MCF 10A (cell line): Measurements from ENCODE around the gene ZMIZ1. TPM values are rescaled to one million over a fixed set of nuclear protein-coding genes. Genes with fewer than 3 reads are reported as not detected.

Source experiments
- BruUV-seq: library from RNA; stranded (reverse); fragments of 400-500 nt; replicated peaks from 2 replicates; lab custom pipeline; 2021; lab: Mats Ljungman, UMichigan
- CTCF ChIA-PET: fragments of 300-600 bp; sonication (Branson Sonifier 250); formaldehyde crosslinking; extraction: SDS; loops from one replicate; lab custom pipeline; 2021; ENCODE audit warnings: antibody characterized with exemption, inconsistent platforms; lab: Yijun Ruan, JAX
- POLR2A ChIA-PET: fragments of 300-600, 350-650 bp; sonication (Branson Sonifier 250); formaldehyde crosslinking; extraction: SDS; loops from one replicate; lab custom pipeline; 2020; ENCODE audit warnings: antibody characterized with exemption, inconsistent platforms; lab: Yijun Ruan, JAX
- DNase-seq: peaks from one replicate; pipeline ENCODE4 v3.0.0-alpha.2; 2018; ENCODE audit not compliant: unreplicated experiment
- H3K27ac Mint-ChIP-seq: one replicate; pipeline ENCODE4 v1.8.0; 2022; ENCODE audit warnings: mild to moderate bottlenecking, low read depth, mixed read lengths; ENCODE audit not compliant: unreplicated experiment
- H3K27me3 Mint-ChIP-seq: one replicate; pipeline ENCODE4 v1.8.0; 2022; ENCODE audit warnings: mixed read lengths; ENCODE audit not compliant: insufficient read depth, unreplicated experiment
- H3K36me3 Mint-ChIP-seq: one replicate; pipeline ENCODE4 v1.8.0; 2022; ENCODE audit warnings: mild to moderate bottlenecking, moderate library complexity, mixed read lengths; ENCODE audit not compliant: insufficient read depth, unreplicated experiment
- H3K4me1 Mint-ChIP-seq: one replicate; pipeline ENCODE4 v1.8.0; 2022; ENCODE audit warnings: mixed read lengths; ENCODE audit not compliant: insufficient read depth, unreplicated experiment
- H3K4me3 Mint-ChIP-seq: one replicate; pipeline ENCODE4 v1.8.0; 2022; ENCODE audit warnings: mild to moderate bottlenecking, moderate library complexity, mixed read lengths; ENCODE audit not compliant: unreplicated experiment
- H3K9me3 Mint-ChIP-seq: one replicate; pipeline ENCODE4 v1.8.0; 2022; ENCODE audit warnings: mixed read lengths; ENCODE audit not compliant: unreplicated experiment
- CTCF ChIP-seq: fragments of 200-600 bp; IDR thresholded peaks from one replicate; pipeline ENCODE4 v1.8.0; 2022; ENCODE audit warnings: antibody characterized with exemption, mild to moderate bottlenecking; ENCODE audit not compliant: unreplicated experiment
- intact Hi-C: fragments of 100-400 bp; cut with micrococcal nuclease; formaldehyde crosslinking; loops from 2 replicates; pipeline ENCODE4 v1.14.1; 2022
- total RNA-seq: library from RNA; stranded (reverse); gene quantifications from 2 replicates; pipeline ENCODE4 v1.2.3, GENCODE V29; 2022

Gene ZMIZ1
- total RNA-seq, 1 experiment from 2014 or later: 15.5 TPM

GRCh38 chr10:79226391-79227245, 157.9 kb downstream of the ZMIZ1 start:
- DNase-seq: no peak
- peaks cover 11% of the 10 kb centered on the region for H3K36me3 Mint-ChIP-seq

GRCh38 chr10:79229071-79229541, 160.3 kb downstream of the ZMIZ1 start:
- ChIA-PET POLR2A (interaction anchor here (2.0 kb wide), 1 partner anchor 10 kb away, joined by 6 read pairs; no protein-coding TSS in a partner anchor), CTCF (interaction anchor here (0.6 kb wide), 1 partner anchor 144 kb away, joined by 3 read pairs; no protein-coding TSS in a partner anchor)
- peak overlapping the region; percentile 57 for H3K27ac Mint-ChIP-seq
- H3K4me3 Mint-ChIP-seq: no peak overlapping the region
- peaks cover 10% of the 10 kb centered on the region for H3K4me1 Mint-ChIP-seq
- no peaks in the 10 kb centered on the region for H3K27me3 Mint-ChIP-seq
- intact Hi-C loops: no loop called here
- H3K9me3 Mint-ChIP-seq: no peaks in the 10 kb centered on the region
- BruUV-seq: no TSS peak
- H3K36me3 Mint-ChIP-seq: peaks cover 9% of the 10 kb centered on the region
- DNase-seq: no peak
- no peak for TF ChIP-seq CTCF

More at GRCh38 chr10:79226391-79227245, 157.9 kb downstream of the ZMIZ1 start:
- H3K9me3 Mint-ChIP-seq: no peaks in the 10 kb centered on the region
- no peak overlapping the region for H3K27ac Mint-ChIP-seq
- intact Hi-C loops: no loop called here
- H3K27me3 Mint-ChIP-seq: no peaks in the 10 kb centered on the region
- TF ChIP-seq CTCF: no peak
- H3K4me1 Mint-ChIP-seq: no peaks in the 10 kb centered on the region
- H3K4me3 Mint-ChIP-seq: no peak overlapping the region
- ChIA-PET POLR2A (interaction anchor here (0.8 kb wide), 1 partner anchor 10 kb away, joined by 3 read pairs; no protein-coding TSS in a partner anchor), CTCF (interaction anchor here (1.2 kb wide), 1 partner anchor 29 kb away, joined by 5 read pairs; no protein-coding TSS in a partner anchor)
- no TSS peak for BruUV-seq

GRCh38 chr10:79229830-79230327, 161.1 kb downstream of the ZMIZ1 start:
- no peaks in the 10 kb centered on the region for H3K27me3 Mint-ChIP-seq
- H3K9me3 Mint-ChIP-seq: no peaks in the 10 kb centered on the region
- peak overlapping the region; percentile 57 for H3K27ac Mint-ChIP-seq
- BruUV-seq: no TSS peak
- H3K4me3 Mint-ChIP-seq: no peak overlapping the region
- H3K36me3 Mint-ChIP-seq: peaks cover 7% of the 10 kb centered on the region
- TF ChIP-seq CTCF: no peak
- no peak for DNase-seq
- intact Hi-C loops: no loop called here
- ChIA-PET POLR2A (interaction anchor here (0.7 kb wide), 1 partner anchor 27 kb away, joined by 3 read pairs; no protein-coding TSS in a partner anchor), CTCF (interaction anchor here (0.6 kb wide), 1 partner anchor 143 kb away, joined by 3 read pairs; no protein-coding TSS in a partner anchor)
- H3K4me1 Mint-ChIP-seq: peaks cover 18% of the 10 kb centered on the region
